ENCODE results near the gene CPXM2.
"Not testable (repeated sequence)": the region's sequence is repeated elsewhere in the genome, so short reads cannot be mapped to it uniquely, and the experiment has no call there.

The CPXM2 gene

GRCh38 chr10:123743441-123744223, 148.0 kb downstream of the CPXM2 start:
- DNase-seq (ENCODE audit: low read depth): no peak
- no peak for TF ChIP-seq CTCF (IDR thresholded peaks at IDR 0.05; ENCODE audit: control insufficient read depth, insufficient read depth, low read depth, low read length, missing control alignments)
- H3K4me3 ChIP-seq (ENCODE audit: control insufficient read depth, low read depth, low read length): no peak overlapping the region

DNA sequence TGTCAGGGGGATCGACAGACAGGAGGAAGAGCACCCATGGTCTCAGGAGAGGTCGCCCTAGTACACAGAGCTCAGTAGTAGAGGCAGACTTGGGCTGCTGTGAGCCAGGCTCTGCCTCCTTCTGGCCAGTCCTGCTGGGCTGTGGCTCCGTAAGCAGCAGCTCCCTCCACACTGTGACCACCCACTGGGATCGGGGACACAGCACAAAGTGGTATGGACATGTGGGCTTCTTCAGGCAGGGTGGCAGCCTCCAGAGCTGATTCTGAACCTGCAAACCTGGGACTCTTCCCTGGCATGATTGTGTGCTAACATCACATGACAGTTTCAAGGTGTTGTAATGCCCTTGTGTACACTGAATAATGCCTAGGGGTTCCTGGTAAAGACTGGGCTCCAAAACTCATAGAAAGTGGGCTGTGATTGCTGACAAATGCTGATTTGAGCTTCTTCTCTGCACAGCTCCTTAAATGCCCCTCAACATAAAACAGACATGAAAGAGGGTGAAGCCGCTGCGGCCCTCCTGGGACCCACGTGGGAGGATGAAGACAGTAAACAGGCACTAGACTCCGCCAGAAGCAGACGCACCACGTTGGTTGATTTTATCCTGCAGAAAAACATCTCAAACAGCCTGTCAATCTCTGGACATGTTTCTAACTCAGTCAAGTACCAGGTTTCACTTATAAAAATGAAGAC, 148.7 kb downstream of the CPXM2 start:
- no peak overlapping the region for H3K4me3 ChIP-seq (ENCODE audit: control insufficient read depth, low read depth, low read length)
- TF ChIP-seq CTCF (IDR thresholded peaks at IDR 0.05; ENCODE audit: control insufficient read depth, insufficient read depth, low read depth, low read length, missing control alignments): no peak
- no peak for DNase-seq (ENCODE audit: low read depth)

GRCh38 chr10:123741711-123742110, 149.9 kb downstream of the CPXM2 start:
- TF ChIP-seq CTCF (IDR thresholded peaks at IDR 0.05; ENCODE audit: control insufficient read depth, insufficient read depth, low read depth, low read length, missing control alignments): no peak

GRCh38 chr10:123741146-123741545, 150.5 kb downstream of the CPXM2 start:
- TF ChIP-seq CTCF (IDR thresholded peaks at IDR 0.05; ENCODE audit: control insufficient read depth, insufficient read depth, low read depth, low read length, missing control alignments): no peak
- DNase-seq (ENCODE audit: low read depth): no peak
- H3K4me3 ChIP-seq (ENCODE audit: control insufficient read depth, low read depth, low read length): no peak overlapping the region

More at GRCh38 chr10:123741711-123742110, 149.9 kb downstream of the CPXM2 start:
- no peak for DNase-seq (ENCODE audit: low read depth)
- no peak overlapping the region for H3K4me3 ChIP-seq (ENCODE audit: control insufficient read depth, low read depth, low read length)

- not testable (repeated sequence) for DNase-seq (ENCODE audit: low read depth); H3K4me3 ChIP-seq (ENCODE audit: control insufficient read depth, low read depth, low read length)
These were observed 154.7 kb downstream of the CPXM2 start for GRCh38 chr10:123736917-123737316.

DNA sequence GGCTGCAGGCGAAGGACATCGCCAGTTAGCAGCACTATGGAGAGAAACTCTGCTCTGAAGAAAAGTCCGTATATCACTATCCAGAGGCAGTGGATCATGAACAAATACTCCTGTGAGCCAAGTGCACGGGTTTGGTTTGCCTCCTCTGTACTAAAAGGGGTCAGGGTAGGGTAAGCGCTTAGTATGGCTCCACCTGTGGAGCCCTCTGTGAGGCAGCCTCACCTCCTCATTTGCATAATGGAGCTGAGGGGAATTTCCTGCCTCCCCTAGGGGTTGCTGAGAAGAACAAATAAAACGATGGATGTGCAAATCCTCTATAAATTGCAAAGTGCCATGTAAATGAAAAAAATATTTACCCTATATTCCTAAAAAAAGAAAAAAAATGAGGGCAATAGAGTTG, 162.1 kb downstream of the CPXM2 start:
- DNase-seq (ENCODE audit: low read depth): no peak
- TF ChIP-seq CTCF (IDR thresholded peaks at IDR 0.05; ENCODE audit: control insufficient read depth, insufficient read depth, low read depth, low read length, missing control alignments): no peak
- H3K4me3 ChIP-seq (ENCODE audit: control insufficient read depth, low read depth, low read length): no peak overlapping the region

GRCh38 chr10:123726836-123727235, 164.8 kb downstream of the CPXM2 start:
- no peak for DNase-seq (ENCODE audit: low read depth)
- no peak overlapping the region for H3K4me3 ChIP-seq (ENCODE audit: control insufficient read depth, low read depth, low read length)
- no peak for TF ChIP-seq CTCF (IDR thresholded peaks at IDR 0.05; ENCODE audit: control insufficient read depth, insufficient read depth, low read depth, low read length, missing control alignments)

Measured in AG09309 (cell line).